Thoracic aorta (tissue), 2 donors: ENCODE measurements around the gene SUV39H1. TPM values are rescaled to one million over a fixed set of nuclear protein-coding genes. Genes with fewer than 3 reads are reported as not detected.

Experiments used
- ATAC-seq: fragments of 150-250 bp; one replicate; pipeline ENCODE4 v1.8.0; 2017; ENCODE audit warnings: low read depth; ENCODE audit not compliant: insufficient number of reproducible peaks, low FRiP score
- DNase-seq: peaks from one replicate; pipeline ENCODE4 v3.0.0-alpha.2; 2020; ENCODE audit warnings: low spot score
- H3K27ac ChIP-seq, 2 donors: fragments of 200-600 bp; sonication (generic); 1 replicate in 1 of 2; 2 replicates in 1 of 2; pipeline ENCODE4 v1.5.1; 2016; ENCODE audit warnings: mild to moderate bottlenecking in 2 of 2, moderate library complexity in 2 of 2
- H3K27me3 ChIP-seq: fragments of 200-600 bp; sonication (generic); replicated peaks from 2 replicates; pipeline ENCODE4 v1.6.0; 2016; ENCODE audit warnings: mild to moderate bottlenecking; ENCODE audit not compliant: insufficient read depth
- H3K36me3 ChIP-seq: fragments of 200-600 bp; sonication (generic); one replicate; pipeline ENCODE4 v1.5.1; 2016
- H3K4me1 ChIP-seq, 2 donors: fragments of 200-600 bp; sonication (generic); 1 replicate in 1 of 2; 2 replicates in 1 of 2; pipeline versions ENCODE4 v1.5.1 to v1.6.0; 2016; ENCODE audit warnings: low read depth in 2 of 2, mild to moderate bottlenecking in 1 of 2; ENCODE audit not compliant: control insufficient read depth in 1 of 2
- H3K4me3 ChIP-seq: fragments of 200-600 bp; sonication (generic); 2 replicates; pipeline ENCODE4 v1.5.1; 2016; ENCODE audit warnings: mild to moderate bottlenecking
- H3K9me3 ChIP-seq: fragments of 200-600 bp; sonication (generic); 2 replicates; pipeline ENCODE4 v1.5.1; 2016
- total RNA-seq, 2 donors: library from RNA; depleted of rRNA; stranded (reverse); fragments of >200 nt; gene quantifications; one replicate each; pipeline versions ENCODE4 v1.1.0 to v1.2.3, GENCODE V29; 2016
- TF ChIP-seq, protein P1 (sequence below): fragments of 200-600 bp; sonication (generic); IDR thresholded peaks from one replicate; pipeline ENCODE4 v1.5.1; 2019; ENCODE audit warnings: antibody characterized with exemption

The SUV39H1 gene
- total RNA-seq, 2 donors from 2014 or later: 3.5 to 4.4 TPM

GRCh38 chrX:48736303-48736702 lies 39.8 kb downstream of the SUV39H1 start:
- H3K27me3 ChIP-seq: no peaks in the 10 kb centered on the region
- peaks cover 0 to 5% of the 10 kb centered on the region in 2 donors for H3K4me1 ChIP-seq
- TF ChIP-seq, protein P1, sequence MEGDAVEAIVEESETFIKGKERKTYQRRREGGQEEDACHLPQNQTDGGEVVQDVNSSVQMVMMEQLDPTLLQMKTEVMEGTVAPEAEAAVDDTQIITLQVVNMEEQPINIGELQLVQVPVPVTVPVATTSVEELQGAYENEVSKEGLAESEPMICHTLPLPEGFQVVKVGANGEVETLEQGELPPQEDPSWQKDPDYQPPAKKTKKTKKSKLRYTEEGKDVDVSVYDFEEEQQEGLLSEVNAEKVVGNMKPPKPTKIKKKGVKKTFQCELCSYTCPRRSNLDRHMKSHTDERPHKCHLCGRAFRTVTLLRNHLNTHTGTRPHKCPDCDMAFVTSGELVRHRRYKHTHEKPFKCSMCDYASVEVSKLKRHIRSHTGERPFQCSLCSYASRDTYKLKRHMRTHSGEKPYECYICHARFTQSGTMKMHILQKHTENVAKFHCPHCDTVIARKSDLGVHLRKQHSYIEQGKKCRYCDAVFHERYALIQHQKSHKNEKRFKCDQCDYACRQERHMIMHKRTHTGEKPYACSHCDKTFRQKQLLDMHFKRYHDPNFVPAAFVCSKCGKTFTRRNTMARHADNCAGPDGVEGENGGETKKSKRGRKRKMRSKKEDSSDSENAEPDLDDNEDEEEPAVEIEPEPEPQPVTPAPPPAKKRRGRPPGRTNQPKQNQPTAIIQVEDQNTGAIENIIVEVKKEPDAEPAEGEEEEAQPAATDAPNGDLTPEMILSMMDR: no peak
- ATAC-seq: no peak
- H3K36me3 ChIP-seq: no peaks in the 10 kb centered on the region
- no peak overlapping the region for H3K4me3 ChIP-seq
- no peaks in the 10 kb centered on the region for H3K9me3 ChIP-seq
- H3K27ac ChIP-seq: no peak overlapping the region
- DNase-seq: no peak

GRCh38 chrX:48736878-48737212 lies 40.3 kb downstream of the SUV39H1 start:
- no peaks in the 10 kb centered on the region for H3K9me3 ChIP-seq
- no peaks in the 10 kb centered on the region for H3K27me3 ChIP-seq
- DNase-seq: no peak
- no peaks in the 10 kb centered on the region for H3K36me3 ChIP-seq
- peaks cover 0 to 5% of the 10 kb centered on the region in 2 donors for H3K4me1 ChIP-seq
- TF ChIP-seq, protein P1: no peak
- H3K4me3 ChIP-seq: peak overlapping the region; percentile 82
- ATAC-seq: no peak
- H3K27ac ChIP-seq: no peak overlapping the region

DNA sequence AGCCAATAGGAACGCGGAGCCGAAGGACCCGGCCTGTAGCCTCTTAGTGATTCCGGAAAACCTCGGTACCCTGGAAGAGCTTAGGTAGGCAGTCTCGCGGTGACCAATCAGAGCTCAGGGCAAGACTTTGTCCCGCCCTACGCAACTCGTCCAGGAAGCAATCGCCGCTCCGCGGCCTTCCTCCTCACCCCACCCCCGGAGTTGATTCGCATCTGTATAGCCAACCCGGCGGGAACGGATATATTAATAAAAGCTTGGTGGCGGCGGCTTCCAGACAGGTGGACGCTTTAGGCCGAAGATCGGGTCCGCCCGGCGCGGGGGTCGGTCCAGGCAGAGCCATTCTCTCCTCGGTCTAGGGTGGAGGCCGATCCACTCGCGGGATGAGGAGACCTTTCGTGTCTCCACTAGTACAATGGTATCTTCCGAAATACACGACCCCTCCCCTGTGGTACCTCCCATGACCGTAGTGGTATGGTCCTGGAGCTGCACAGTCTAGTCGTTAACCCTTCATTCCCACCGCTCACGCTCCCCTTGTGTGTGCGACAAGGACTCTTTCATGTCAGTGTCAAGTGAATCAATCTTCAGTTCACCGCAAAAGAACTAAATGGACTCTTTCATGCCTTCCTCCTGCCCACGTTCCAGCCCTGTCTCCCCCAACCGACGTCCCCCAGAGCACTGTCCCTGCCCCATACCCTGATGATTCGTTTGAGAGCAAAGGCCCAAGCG lies 40.8 kb downstream of the SUV39H1 start:
- H3K27me3 ChIP-seq: no peaks in the 10 kb centered on the region
- peak overlapping the region; percentile 82 for H3K4me3 ChIP-seq
- H3K36me3 ChIP-seq: no peaks in the 10 kb centered on the region
- no peaks in the 10 kb centered on the region for H3K9me3 ChIP-seq
- peaks cover 0 to 5% of the 10 kb centered on the region in 2 donors for H3K4me1 ChIP-seq
- TF ChIP-seq, protein P1: no peak
- H3K27ac ChIP-seq: peak overlapping the region; percentile 92 to 96
- ATAC-seq: peak; percentile 97
- DNase-seq: peak; percentile 59

DNA sequence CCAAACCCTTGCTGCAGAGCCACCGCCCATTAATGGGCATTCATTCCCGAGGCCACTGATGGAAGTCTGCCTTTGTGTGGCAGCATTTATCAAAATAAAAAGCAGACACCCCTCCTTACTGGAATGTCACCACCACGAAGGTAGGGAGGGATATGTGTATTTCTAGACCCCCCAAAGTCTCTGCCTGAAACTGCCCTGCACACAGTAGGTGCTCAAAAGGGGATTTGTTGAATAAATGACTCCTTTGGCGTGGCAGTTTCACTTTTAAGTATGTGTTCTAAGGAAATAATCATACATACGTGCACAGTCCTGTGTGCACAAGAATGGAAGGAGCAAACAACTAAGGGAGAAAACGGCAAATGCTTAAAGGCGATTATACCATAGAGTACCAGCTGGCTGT lies 41.4 kb downstream of the SUV39H1 start:
- TF ChIP-seq, protein P1: no peak
- Histone ChIP-seq H3K36me3 (no peaks in the 10 kb centered on the region), H3K27me3 (no peaks in the 10 kb centered on the region), H3K9me3 (no peaks in the 10 kb centered on the region), H3K4me3 (peak overlapping the region; percentile 82), H3K4me1 (peaks cover 0 to 5% of the 10 kb centered on the region in 2 donors), H3K27ac (peak overlapping the region; percentile 92 to 96)
- no peak for DNase-seq
- no peak for ATAC-seq

DNA sequence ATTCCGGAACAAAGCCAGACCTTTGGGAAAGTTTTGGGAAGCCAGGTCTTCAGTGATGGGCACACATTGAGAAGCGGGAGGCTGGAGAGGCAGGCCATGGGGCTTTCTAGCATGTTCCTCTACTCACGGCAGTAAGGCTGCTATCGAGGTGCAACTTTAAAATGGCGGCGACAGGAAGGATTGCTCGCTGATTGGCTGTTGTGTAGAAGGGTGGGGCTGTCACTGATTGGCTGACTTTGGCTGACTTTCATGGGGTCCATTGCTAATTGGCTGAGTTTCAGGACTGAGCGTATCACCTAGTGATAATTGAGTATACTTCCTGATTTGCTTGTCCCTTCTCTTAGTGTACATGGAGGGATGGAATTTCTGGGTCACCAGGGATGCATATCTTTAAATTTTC lies 45.3 kb downstream of the SUV39H1 start:
- no peaks in the 10 kb centered on the region for H3K36me3 ChIP-seq
- DNase-seq (no peak), ATAC-seq (no peak)
- TF ChIP-seq, protein P1: no peak
- peaks cover 0 to under 1% of the 10 kb centered on the region in 2 donors for H3K4me1 ChIP-seq
- H3K9me3 ChIP-seq: no peaks in the 10 kb centered on the region
- H3K27me3 ChIP-seq: no peaks in the 10 kb centered on the region
- H3K4me3 ChIP-seq: no peak overlapping the region
- H3K27ac ChIP-seq: no peak overlapping the region
